Stimulated activated CD4-positive, alpha-beta T cell treated with anti-CD3 and anti-CD28 coated beads, Interleukin-1b, Interleukin-23, amount 100 ng/mL, for 48 hours (primary cell): Measurements from ENCODE around the gene NME3.
"Not testable (repeated sequence)": the region's sequence is repeated elsewhere in the genome, so short reads cannot be mapped to it uniquely, and the experiment has no call there.

Experiments
- DNase-seq: peaks from one replicate; pipeline ENCODE4 v3.0.0-alpha.2; 2020

The NME3 gene

GRCh38 chr16:1745900-1746692 is 25.2 kb downstream of the NME3 start:
- DNase-seq: no peak

GRCh38 chr16:1745181-1745899 is 26.0 kb downstream of the NME3 start:
- no peak for DNase-seq

- DNase-seq: no peak
Measured at GRCh38 chr16:1744338-1744840, 27.0 kb downstream of the NME3 start.

GRCh38 chr16:1743376-1744337 is 27.7 kb downstream of the NME3 start:
- DNase-seq: no peak

GRCh38 chr16:1741553-1742165 is 29.7 kb downstream of the NME3 start:
- no peak for DNase-seq

GRCh38 chr16:1740781-1741490 is 30.4 kb downstream of the NME3 start:
- no peak for DNase-seq

- DNase-seq: no peak
Measured at GRCh38 chr16:1740234-1740633, 31.1 kb downstream of the NME3 start.

- DNase-seq: no peak
Measured at GRCh38 chr16:1734816-1735215, 36.5 kb downstream of the NME3 start.

GRCh38 chr16:1734123-1734522 is 37.2 kb downstream of the NME3 start:
- DNase-seq: no peak

GRCh38 chr16:1732551-1732987 is 38.8 kb downstream of the NME3 start:
- not testable (repeated sequence) for DNase-seq

- no peak for DNase-seq
Measured at GRCh38 chr16:1732071-1732470, 39.3 kb downstream of the NME3 start.

GRCh38 chr16:1731603-1732002 is 39.7 kb downstream of the NME3 start:
- no peak for DNase-seq

GRCh38 chr16:1731073-1731472 is 40.3 kb downstream of the NME3 start:
- DNase-seq: no peak

GRCh38 chr16:1729445-1729844 is 41.9 kb downstream of the NME3 start:
- no peak for DNase-seq

- DNase-seq: no peak
Measured at GRCh38 chr16:1729026-1729425, 42.3 kb downstream of the NME3 start.

- DNase-seq: no peak
Measured at GRCh38 chr16:1727651-1728624, 43.4 kb downstream of the NME3 start.

GRCh38 chr16:1726661-1727502 is 44.5 kb downstream of the NME3 start:
- no peak for DNase-seq

GRCh38 chr16:1724491-1724890 is 46.9 kb downstream of the NME3 start:
- no peak for DNase-seq

GRCh38 chr16:1723450-1724147 is 47.7 kb downstream of the NME3 start:
- DNase-seq: no peak
